WTC11 (cell line): ENCODE data around the gene PTPRN2. TPM values are rescaled to one million over a fixed set of nuclear protein-coding genes. Genes with fewer than 3 reads are reported as not detected.

ENCODE experiments used
- ATAC-seq: fragments of 200-7000 bp; cut with Tn5 transposase; 2 replicates; pipeline ENCODE4 v1.10.0; 2021; ENCODE audit warnings: mild to moderate bottlenecking, moderate library complexity
- CTCF ChIA-PET: fragments of 300-600 bp; sonication (Branson Sonifier 250); formaldehyde crosslinking; loops from one replicate; lab custom pipeline; 2021; ENCODE audit warnings: antibody characterized with exemption; lab: Charles Lee
- POLR2A ChIA-PET: fragments of 350-600 bp; sonication (Branson Sonifier 250); formaldehyde crosslinking; loops from one replicate; lab custom pipeline; 2021; ENCODE audit warnings: antibody characterized with exemption; lab: Charles Lee
- DNase-seq: peaks from one replicate; pipeline ENCODE4 v3.0.0; 2021; ENCODE audit warnings: low spot score
- H3K27ac Mint-ChIP-seq: 2 replicates; pipeline ENCODE4 v1.8.0; 2021; ENCODE audit warnings: mixed read lengths
- H3K27me3 Mint-ChIP-seq: 2 replicates; pipeline ENCODE4 v1.8.0; 2021; ENCODE audit warnings: low read depth, mild to moderate bottlenecking, moderate library complexity, mixed read lengths
- H3K36me3 Mint-ChIP-seq: 2 replicates; pipeline ENCODE4 v1.8.0; 2021; ENCODE audit warnings: mixed read lengths
- H3K4me1 Mint-ChIP-seq: 2 replicates; pipeline ENCODE4 v1.8.0; 2022; ENCODE audit warnings: mixed read lengths
- H3K4me3 Mint-ChIP-seq: 2 replicates; pipeline ENCODE4 v1.8.0; 2021; ENCODE audit warnings: mild to moderate bottlenecking, moderate library complexity, mixed read lengths
- H3K9me3 Mint-ChIP-seq: 2 replicates; pipeline ENCODE4 v1.8.0; 2021; ENCODE audit warnings: mixed read lengths
- AFF4 ChIP-seq: sonication (generic); formaldehyde crosslinking; IDR thresholded peaks from 2 replicates; pipeline ENCODE4 v1.8.1; 2023; ENCODE audit warnings: mild to moderate bottlenecking, missing genetic modification reagents, borderline replicate concordance
- ATF6 ChIP-seq: sonication (generic); formaldehyde crosslinking; IDR thresholded peaks from 2 replicates; pipeline ENCODE4 v1.8.1; 2023; ENCODE audit warnings: mild to moderate bottlenecking, missing genetic modification reagents
- CDX4 ChIP-seq: fragments of 250-450 bp; sonication (Bioruptor Pico); IDR thresholded peaks from 2 replicates; pipeline ENCODE4 v1.9.0; 2021; ENCODE audit warnings: moderate library complexity, mild to moderate bottlenecking, inconsistent platforms, borderline replicate concordance
- CTCF ChIP-seq: fragments of 200-600 bp; IDR thresholded peaks from 2 replicates; pipeline ENCODE4 v1.8.0; 2022; ENCODE audit warnings: antibody characterized with exemption
- E2F1 ChIP-seq: sonication (generic); formaldehyde crosslinking; IDR thresholded peaks from 2 replicates; pipeline ENCODE4 v1.8.0; 2022; ENCODE audit warnings: mild to moderate bottlenecking, missing genetic modification reagents
- ETV6 ChIP-seq: sonication (generic); formaldehyde crosslinking; IDR thresholded peaks from 2 replicates; pipeline ENCODE4 v1.8.1; 2022; ENCODE audit warnings: mild to moderate bottlenecking, missing genetic modification reagents
- HMGA2 ChIP-seq: fragments of 250-450 bp; sonication (Bioruptor Pico); IDR thresholded peaks from 2 replicates; pipeline ENCODE4 v1.4.0; 2021; ENCODE audit warnings: mild to moderate bottlenecking, moderate library complexity
- KAT7 ChIP-seq: sonication (generic); formaldehyde crosslinking; IDR thresholded peaks from 2 replicates; pipeline ENCODE4 v1.8.1; 2023; ENCODE audit warnings: missing genetic modification reagents, mild to moderate bottlenecking, borderline replicate concordance
- NFE2L1 ChIP-seq: sonication (generic); formaldehyde crosslinking; IDR thresholded peaks from 2 replicates; pipeline ENCODE4 v1.8.1; 2023; ENCODE audit warnings: missing genetic modification reagents
- OVOL2 ChIP-seq: fragments of 250-450 bp; sonication (Bioruptor Pico); IDR thresholded peaks from 2 replicates; pipeline ENCODE4 v1.9.0; 2021; ENCODE audit warnings: mild to moderate bottlenecking, borderline replicate concordance
- SOX15 ChIP-seq: fragments of 250-450 bp; sonication (Bioruptor Pico); IDR thresholded peaks from 2 replicates; pipeline ENCODE4 v1.9.0; 2021; ENCODE audit warnings: mild to moderate bottlenecking
- TEAD1 ChIP-seq: sonication (generic); formaldehyde crosslinking; IDR thresholded peaks from 2 replicates; pipeline ENCODE4 v1.8.0; 2022; ENCODE audit warnings: mild to moderate bottlenecking, missing genetic modification reagents
- ZNF219 ChIP-seq: sonication (generic); formaldehyde crosslinking; IDR thresholded peaks from 2 replicates; pipeline ENCODE4 v1.8.0; 2023; ENCODE audit warnings: missing genetic modification reagents, mild to moderate bottlenecking, borderline replicate concordance
- ZNF263 ChIP-seq: sonication (generic); formaldehyde crosslinking; IDR thresholded peaks from 2 replicates; pipeline ENCODE4 v1.8.1; 2022; ENCODE audit warnings: low read depth, mild to moderate bottlenecking, moderate library complexity, missing genetic modification reagents
- ZNF532 ChIP-seq: fragments of 250-450 bp; sonication (Bioruptor Pico); IDR thresholded peaks from 2 replicates; pipeline ENCODE4 v1.9.0; 2021; ENCODE audit warnings: mild to moderate bottlenecking, borderline replicate concordance
- ZNF671 ChIP-seq: fragments of 250-450 bp; sonication (Bioruptor Pico); IDR thresholded peaks from 2 replicates; pipeline ENCODE4 v1.8.0; 2021; ENCODE audit warnings: mild to moderate bottlenecking
- total RNA-seq: library from RNA; stranded (reverse); gene quantifications from 3 replicates; pipeline ENCODE4 v1.2.3, GENCODE V29; 2021

The PTPRN2 gene
- total RNA-seq, 1 experiment from 2014 or later, result 4.7 TPM

- peaks cover 16% of the 10 kb centered on the region for H3K9me3 Mint-ChIP-seq
- TF ChIP-seq KAT7 (no peak), NFE2L1 (CRISPR knock-in tag) (no peak), ZNF219 (no peak), ZNF532 (CRISPR knock-in tag) (no peak), ETV6 (CRISPR knock-in tag) (no peak), ZNF671 (CRISPR knock-in tag) (no peak), E2F1 (CRISPR knock-in tag) (no peak), ZNF263 (no peak), SOX15 (CRISPR knock-in tag) (no peak), CTCF (no peak), HMGA2 (CRISPR knock-in tag) (no peak), TEAD1 (CRISPR knock-in tag) (no peak), ATF6 (CRISPR knock-in tag) (no peak), OVOL2 (CRISPR knock-in tag) (no peak), CDX4 (CRISPR knock-in tag) (no peak)
- TF ChIP-seq, all 79 proteins: peak for 0
- Mint-ChIP-seq H3K4me1 (no peaks in the 10 kb centered on the region), H3K27ac (no peak overlapping the region), H3K27me3 (peaks cover 40% of the 10 kb centered on the region), H3K4me3 (no peak overlapping the region), H3K36me3 (peaks cover 4% of the 10 kb centered on the region; the same call in 1 of the 2 replicates)
- ChIA-PET POLR2A (no interaction called here), CTCF (no interaction called here)
- ATAC-seq (no peak), DNase-seq (no peak)
Measured at GRCh38 chr7:157494506-157495176, 1093.0 kb downstream of the PTPRN2 start.

GRCh38 chr7:157493776-157494175, 1093.8 kb downstream of the PTPRN2 start:
- H3K4me3 Mint-ChIP-seq, result no peak overlapping the region
- ATAC-seq, result no peak
- CTCF ChIA-PET, result interaction anchor here (1.8 kb wide), 1 partner anchor 19 kb away, joined by 8 read pairs; no protein-coding TSS in a partner anchor
- H3K27ac Mint-ChIP-seq, result no peak overlapping the region
- peaks cover 16% of the 10 kb centered on the region for H3K9me3 Mint-ChIP-seq
- H3K4me1 Mint-ChIP-seq, result no peaks in the 10 kb centered on the region
- DNase-seq, result no peak
- POLR2A ChIA-PET, result no interaction called here
- H3K36me3 Mint-ChIP-seq, result peaks cover 4% of the 10 kb centered on the region; the same call in 1 of the 2 replicates
- H3K27me3 Mint-ChIP-seq, result peaks cover 32% of the 10 kb centered on the region
- TF ChIP-seq AFF4 (CRISPR knock-in tag), result no peak
